T-helper 17 cell (primary cell): Measurements from ENCODE around the gene APOLD1. TPM values are rescaled to one million over a fixed set of nuclear protein-coding genes. Genes with fewer than 3 reads are reported as not detected.
"Not testable (repeated sequence)": the region's sequence is repeated elsewhere in the genome, so short reads cannot be mapped to it uniquely, and the experiment has no call there.

Experiments used
- ATAC-seq: fragments of 150-1000 bp; cut with Tn5 transposase; 2 replicates; pipeline ENCODE4 v1.10.0; 2021; ENCODE audit warnings: mild to moderate bottlenecking, moderate library complexity
- DNase-seq, 3 donors: peaks; one replicate each; pipeline versions ENCODE4 v3.0.0 to v3.0.0-alpha.2; 2020 to 2021
- H3K9me3 ChIP-seq: one replicate; pipeline ENCODE4 v1.7.0; 2013; ENCODE audit warnings: low read length, mild to moderate bottlenecking; ENCODE audit not compliant: control insufficient read depth, poor library complexity, severe bottlenecking
- H3K27ac Mint-ChIP-seq: one replicate; pipeline ENCODE4 v1.8.0; 2022; ENCODE audit warnings: mild to moderate bottlenecking, moderate library complexity, mixed read lengths
- H3K27me3 Mint-ChIP-seq: one replicate; pipeline ENCODE4 v1.8.0; 2022; ENCODE audit warnings: mixed read lengths
- H3K36me3 Mint-ChIP-seq: one replicate; pipeline ENCODE4 v1.8.0; 2022; ENCODE audit warnings: low read depth, mixed read lengths
- H3K4me1 Mint-ChIP-seq: one replicate; pipeline ENCODE4 v1.8.0; 2022; ENCODE audit warnings: mild to moderate bottlenecking, mixed read lengths
- H3K4me3 Mint-ChIP-seq: one replicate; pipeline ENCODE4 v1.8.0; 2022; ENCODE audit warnings: mild to moderate bottlenecking, moderate library complexity, mixed read lengths
- total RNA-seq, 4 donors: library from RNA in 2 of 4; stranded (reverse) in 2 of 4; gene quantifications; one replicate each; pipeline ENCODE4 v1.2.3 and lab custom pipeline; 2022 to 2026

Gene APOLD1
- total RNA-seq, 2 donors from 2014 or later: 3.1 to 5.1 TPM

GRCh38 chr12:12819752-12820311 is 34.4 kb downstream of the APOLD1 start:
- DNase-seq (no peak), ATAC-seq (no peak)
- peaks cover 37% of the 10 kb centered on the region for H3K4me1 Mint-ChIP-seq
- H3K27me3 Mint-ChIP-seq: no peaks in the 10 kb centered on the region
- H3K4me3 Mint-ChIP-seq: no peak overlapping the region
- no peaks in the 10 kb centered on the region for H3K9me3 ChIP-seq
- peak overlapping the region; percentile 59 for H3K27ac Mint-ChIP-seq
- H3K36me3 Mint-ChIP-seq: peaks cover 27% of the 10 kb centered on the region

- ATAC-seq, H3K4me3 Mint-ChIP-seq, DNase-seq, H3K9me3 ChIP-seq, H3K27me3 Mint-ChIP-seq: not testable (repeated sequence)
- H3K4me1 Mint-ChIP-seq: peaks cover 35% of the 10 kb centered on the region
- H3K36me3 Mint-ChIP-seq: peaks cover 27% of the 10 kb centered on the region
- H3K27ac Mint-ChIP-seq: peak overlapping the region; percentile 24
Observed at GRCh38 chr12:12820376-12820775, 34.9 kb downstream of the APOLD1 start.

DNA sequence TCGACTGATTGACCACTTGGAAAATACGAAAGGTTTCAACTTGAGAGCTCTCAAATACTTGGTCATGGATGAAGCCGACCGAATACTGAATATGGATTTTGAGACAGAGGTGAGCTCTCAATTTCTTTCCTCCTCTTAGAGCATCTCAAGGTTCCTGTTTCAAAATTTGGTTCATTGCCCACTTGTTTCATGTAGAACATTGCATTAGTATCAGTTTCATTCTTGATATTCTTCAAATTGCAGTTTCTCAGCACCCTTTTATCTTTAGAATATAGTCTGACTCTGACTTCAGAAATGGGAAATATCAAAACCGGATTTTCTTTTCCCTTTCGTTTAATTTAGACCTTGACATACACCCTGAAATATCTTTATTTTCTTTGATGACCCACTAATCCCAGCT is 36.5 kb downstream of the APOLD1 start:
- no peak overlapping the region for H3K27ac Mint-ChIP-seq
- peaks cover 23% of the 10 kb centered on the region for H3K4me1 Mint-ChIP-seq
- H3K27me3 Mint-ChIP-seq: no peaks in the 10 kb centered on the region
- no peak overlapping the region for H3K4me3 Mint-ChIP-seq
- H3K36me3 Mint-ChIP-seq: peaks cover 16% of the 10 kb centered on the region
- no peaks in the 10 kb centered on the region for H3K9me3 ChIP-seq
- ATAC-seq (no peak), DNase-seq (no peak)

DNA sequence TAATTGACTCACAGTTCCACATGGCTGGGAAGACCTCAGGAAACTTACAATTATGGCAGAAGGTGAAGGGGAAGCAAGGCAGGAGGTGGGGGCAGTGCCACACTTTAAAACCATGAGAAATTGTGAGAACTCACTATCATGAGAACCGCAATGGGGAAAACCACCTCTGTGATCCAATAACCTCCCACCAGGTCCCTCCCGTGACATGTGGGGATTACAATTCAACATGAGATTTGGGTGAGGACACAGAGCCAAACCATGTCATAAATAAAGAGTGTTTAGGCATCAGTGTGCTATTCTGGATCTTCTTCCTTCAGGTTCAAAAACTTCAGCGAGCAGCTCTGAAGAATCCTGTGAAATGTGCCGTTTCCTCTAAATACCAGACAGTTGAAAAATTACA is 37.4 kb downstream of the APOLD1 start:
- Mint-ChIP-seq H3K36me3 (peaks cover 16% of the 10 kb centered on the region), H3K27me3 (no peaks in the 10 kb centered on the region), H3K27ac (peak overlapping the region; percentile 45), H3K4me1 (peaks cover 23% of the 10 kb centered on the region), H3K4me3 (no peak overlapping the region)
- no peaks in the 10 kb centered on the region for H3K9me3 ChIP-seq
- DNase-seq (no peak), ATAC-seq (no peak)

DNA sequence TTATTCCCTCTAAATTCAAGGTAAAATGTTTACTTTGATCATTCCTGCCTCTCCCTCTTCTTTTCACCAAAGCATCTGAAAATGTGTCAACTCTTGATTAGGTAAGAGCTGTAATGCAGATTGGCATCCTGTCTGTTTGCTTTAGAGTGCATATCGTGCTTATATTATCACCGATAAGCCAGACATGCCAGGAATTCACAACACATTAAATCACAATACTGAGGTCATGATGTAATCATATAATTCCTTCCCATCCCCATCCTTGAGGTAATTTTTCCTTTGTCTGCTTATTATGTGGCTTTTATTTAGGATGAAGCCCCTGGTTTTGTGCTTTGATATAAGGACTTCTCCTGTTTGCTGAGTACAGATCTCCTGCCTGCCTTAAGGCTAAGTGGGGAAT is 37.8 kb downstream of the APOLD1 start:
- H3K4me3 Mint-ChIP-seq: no peak overlapping the region
- peaks cover 17% of the 10 kb centered on the region for H3K36me3 Mint-ChIP-seq
- H3K4me1 Mint-ChIP-seq: peaks cover 23% of the 10 kb centered on the region
- no peaks in the 10 kb centered on the region for H3K27me3 Mint-ChIP-seq
- ATAC-seq (no peak), DNase-seq (no peak)
- H3K27ac Mint-ChIP-seq: peak overlapping the region; percentile 45
- no peaks in the 10 kb centered on the region for H3K9me3 ChIP-seq

- no peaks in the 10 kb centered on the region for H3K9me3 ChIP-seq
- DNase-seq: no peak
- Mint-ChIP-seq H3K36me3 (peaks cover 16% of the 10 kb centered on the region), H3K27ac (no peak overlapping the region), H3K4me3 (no peak overlapping the region), H3K4me1 (peaks cover 20% of the 10 kb centered on the region), H3K27me3 (no peaks in the 10 kb centered on the region)
- ATAC-seq: no peak
Observed at GRCh38 chr12:12823811-12824210, 38.4 kb downstream of the APOLD1 start.

DNA sequence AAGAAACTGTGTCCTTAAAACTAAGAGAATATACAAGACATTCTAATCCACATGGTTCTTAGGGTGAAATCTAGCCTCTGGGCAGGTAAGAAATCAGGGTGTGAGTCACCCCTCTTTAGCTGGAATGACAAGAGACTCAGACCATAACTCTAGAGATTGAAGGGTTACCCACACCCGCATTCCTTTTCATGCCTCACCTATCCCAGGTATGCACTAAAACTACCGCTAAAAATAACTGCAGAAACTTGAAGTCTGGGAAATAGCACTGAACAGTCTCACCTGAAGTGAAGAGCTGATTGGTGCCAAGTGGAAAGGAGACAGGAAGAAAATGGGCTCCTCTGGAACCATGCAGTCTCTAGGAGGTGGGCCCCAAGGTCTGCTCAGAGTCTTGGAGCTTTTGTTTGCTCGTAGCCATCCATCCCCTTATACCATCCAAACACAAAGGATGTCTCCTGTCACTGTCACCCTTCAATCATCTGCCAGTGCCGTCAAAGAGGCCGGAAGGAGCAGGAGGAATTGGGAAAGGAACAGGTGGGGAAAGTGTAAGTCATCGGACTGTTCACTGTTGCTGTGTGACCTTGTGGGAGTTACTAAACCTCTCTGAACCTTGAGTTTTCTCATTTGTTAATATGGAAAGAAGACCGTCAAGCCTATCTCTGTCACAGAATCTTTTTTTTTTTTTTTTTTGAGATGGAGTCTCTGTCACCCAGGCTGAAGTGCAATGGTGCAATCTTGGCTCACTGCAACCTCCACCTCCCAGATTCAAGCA is 50.1 kb downstream of the APOLD1 start:
- no peak for ATAC-seq
- Mint-ChIP-seq H3K27me3 (no peaks in the 10 kb centered on the region), H3K4me1 (peaks cover 14% of the 10 kb centered on the region), H3K27ac (peak overlapping the region; percentile 29), H3K36me3 (peaks cover 15% of the 10 kb centered on the region), H3K4me3 (no peak overlapping the region)
- no peak for DNase-seq
- H3K9me3 ChIP-seq: no peaks in the 10 kb centered on the region

- H3K36me3 Mint-ChIP-seq: peaks cover 12% of the 10 kb centered on the region
- peaks cover 14% of the 10 kb centered on the region for H3K4me1 Mint-ChIP-seq
- H3K4me3 Mint-ChIP-seq: no peak overlapping the region
- H3K9me3 ChIP-seq: no peaks in the 10 kb centered on the region
- no peaks in the 10 kb centered on the region for H3K27me3 Mint-ChIP-seq
- H3K27ac Mint-ChIP-seq: no peak overlapping the region
- ATAC-seq: no peak
- no peak for DNase-seq
Observed at GRCh38 chr12:12836571-12836970, 51.1 kb downstream of the APOLD1 start.

GRCh38 chr12:12837025-12837812 is 51.8 kb downstream of the APOLD1 start:
- no peaks in the 10 kb centered on the region for H3K9me3 ChIP-seq
- Mint-ChIP-seq H3K4me3 (no peak overlapping the region), H3K4me1 (peaks cover 14% of the 10 kb centered on the region), H3K27me3 (no peaks in the 10 kb centered on the region), H3K36me3 (peaks cover 10% of the 10 kb centered on the region), H3K27ac (no peak overlapping the region)
- DNase-seq (no peak), ATAC-seq (peak; percentile 73)

GRCh38 chr12:12837813-12838153 is 52.3 kb downstream of the APOLD1 start:
- H3K27ac Mint-ChIP-seq: no peak overlapping the region
- H3K36me3 Mint-ChIP-seq: peaks cover 4% of the 10 kb centered on the region
- H3K9me3 ChIP-seq: no peaks in the 10 kb centered on the region
- no peak for DNase-seq
- ATAC-seq: no peak
- H3K4me3 Mint-ChIP-seq: no peak overlapping the region
- no peaks in the 10 kb centered on the region for H3K27me3 Mint-ChIP-seq
- peaks cover 10% of the 10 kb centered on the region for H3K4me1 Mint-ChIP-seq

- ATAC-seq: peak; percentile 40
- no peaks in the 10 kb centered on the region for H3K27me3 Mint-ChIP-seq
- no peaks in the 10 kb centered on the region for H3K9me3 ChIP-seq
- no peak overlapping the region for H3K4me3 Mint-ChIP-seq
- peak overlapping the region; percentile 11 for H3K27ac Mint-ChIP-seq
- H3K36me3 Mint-ChIP-seq: no peaks in the 10 kb centered on the region
- DNase-seq: no peak
- H3K4me1 Mint-ChIP-seq: peaks cover 10% of the 10 kb centered on the region
Observed at GRCh38 chr12:12839003-12839395, 53.5 kb downstream of the APOLD1 start.

- H3K27me3 Mint-ChIP-seq, H3K36me3 Mint-ChIP-seq, ATAC-seq, DNase-seq, H3K9me3 ChIP-seq: not testable (repeated sequence)
- Mint-ChIP-seq H3K4me3 (peak overlapping the region; percentile 49), H3K27ac (peak overlapping the region; percentile 11), H3K4me1 (peaks cover 10% of the 10 kb centered on the region)
Observed at GRCh38 chr12:12839439-12839838, 54.0 kb downstream of the APOLD1 start.

DNA sequence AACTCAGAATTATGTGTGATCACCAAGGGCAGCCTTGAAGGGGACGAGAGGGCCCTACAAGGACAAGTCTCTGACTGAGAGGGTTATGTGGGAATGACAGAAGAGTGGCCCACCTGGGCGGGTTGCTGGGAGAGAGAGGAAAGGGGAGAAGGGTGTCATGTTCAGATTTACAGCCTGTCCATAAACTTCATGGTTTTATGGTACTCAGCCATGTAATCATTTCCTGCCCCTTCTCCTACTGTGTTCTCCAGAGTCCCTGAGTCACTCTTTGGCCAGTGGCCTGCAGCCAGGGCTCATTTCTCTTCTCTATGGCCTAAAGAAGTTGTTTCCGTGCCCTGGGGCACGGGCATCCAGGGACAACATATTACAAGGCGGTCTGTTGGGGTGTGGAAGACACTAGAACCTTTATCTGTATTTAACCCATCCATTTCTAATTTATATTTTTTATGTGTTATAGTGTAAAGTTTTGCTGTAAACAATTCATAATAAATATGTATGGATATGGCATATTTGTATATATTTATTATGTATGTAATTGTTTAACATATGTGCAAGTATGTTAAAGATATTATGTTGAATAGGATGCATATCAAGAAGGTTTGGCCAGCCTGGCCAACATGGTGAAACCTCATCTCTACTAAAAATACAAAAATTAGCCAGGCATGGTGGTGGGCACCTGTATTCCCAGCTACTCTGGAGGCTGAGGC is 54.6 kb downstream of the APOLD1 start:
- H3K27ac Mint-ChIP-seq: no peak overlapping the region
- H3K9me3 ChIP-seq: no peaks in the 10 kb centered on the region
- DNase-seq (no peak), ATAC-seq (no peak)
- peak overlapping the region; percentile 49 for H3K4me3 Mint-ChIP-seq
- H3K4me1 Mint-ChIP-seq: peaks cover 10% of the 10 kb centered on the region
- no peaks in the 10 kb centered on the region for H3K27me3 Mint-ChIP-seq
- no peaks in the 10 kb centered on the region for H3K36me3 Mint-ChIP-seq
